Uterus (tissue), 4 donors: ENCODE results near the gene AZU1. TPM values are rescaled to one million over a fixed set of nuclear protein-coding genes. Genes with fewer than 3 reads are reported as not detected.
A peak's percentile ranks its signal among the peaks of the same experiment; 100 is the strongest.

Source experiments
- DNase-seq, 2 donors: peaks; one replicate each; pipeline ENCODE4 v3.0.0-alpha.2; 2019 to 2020
- H3K27ac ChIP-seq, 2 donors: fragments of 200-600 bp; sonication (generic); 1 replicate in 1 of 2; 2 replicates in 1 of 2; pipeline ENCODE4 v1.5.1; 2016 to 2018
- H3K27me3 ChIP-seq, 2 donors: fragments of 200-600 bp; sonication (generic); one replicate each; pipeline ENCODE4 v1.5.1; 2018 to 2019; ENCODE audit warnings: control low read depth in 1 of 2
- H3K36me3 ChIP-seq, 2 donors: fragments of 200-600 bp; sonication (generic); one replicate each; pipeline ENCODE4 v1.5.1; 2019; ENCODE audit warnings: control low read depth in 1 of 2
- H3K4me1 ChIP-seq, 2 donors: fragments of 200-600 bp; sonication (generic); one replicate each; pipeline ENCODE4 v1.5.1; 2018 to 2019; ENCODE audit warnings: control low read depth in 1 of 2
- H3K4me3 ChIP-seq, 2 donors: fragments of 200-600 bp; sonication (generic); 1 replicate in 1 of 2; 2 replicates in 1 of 2; pipeline ENCODE4 v1.5.1; 2018 to 2019; ENCODE audit warnings: mild to moderate bottlenecking in 1 of 2
- H3K9me3 ChIP-seq, 2 donors: fragments of 200-600 bp; sonication (generic); one replicate each; pipeline ENCODE4 v1.5.1; 2019; ENCODE audit warnings: control low read depth in 1 of 2
- CTCF ChIP-seq, 4 experiments: fragments of 200-600 bp in 2 of 4; fragments of 450-650 bp in 2 of 4; sonication (generic) in 2 of 4; IDR thresholded peaks; one replicate each; pipeline ENCODE4 v1.5.1; 2016 to 2019; ENCODE audit warnings: antibody characterized with exemption in 4 of 4, mild to moderate bottlenecking in 2 of 4, moderate library complexity in 1 of 4
- POLR2A ChIP-seq, 2 donors: fragments of 450-650 bp; IDR thresholded peaks; one replicate each; pipeline ENCODE4 v1.6.1; 2016; ENCODE audit warnings: antibody characterized with exemption in 2 of 2, mild to moderate bottlenecking in 1 of 2, moderate library complexity in 1 of 2
- intact Hi-C: fragments of 100-400 bp; cut with DNase I; formaldehyde crosslinking; loops from one replicate; pipeline ENCODE4 v1.15.1; 2023; ENCODE audit warnings: low total_unique reads
- total RNA-seq, 4 donors: library from RNA; depleted of rRNA in 3 of 4; stranded (reverse); fragments of >200 nt in 3 of 4; gene quantifications; one replicate each; pipeline versions ENCODE4 v1.1.0 to v1.2.4, GENCODE V29; 2014 to 2023
- donor health status: DM: yes; HTN: yes; CAD: no.

The AZU1 gene
- total RNA-seq, 4 donors from 2014 or later: 0.85 to 2.6 TPM; not detected in 2

GRCh38 chr19:861141-861755 lies 33.6 kb downstream of the AZU1 start:
- DNase-seq: no peak
- Histone ChIP-seq H3K4me3 (no peak overlapping the region), H3K27ac (no peak overlapping the region), H3K36me3 (no peaks in the 10 kb centered on the region), H3K27me3 (peaks cover 0 to 20% of the 10 kb centered on the region in 2 donors), H3K9me3 (no peaks in the 10 kb centered on the region), H3K4me1 (peaks cover 0 to 17% of the 10 kb centered on the region in 2 donors)
- intact Hi-C loops: loop anchor here (10.0 kb wide), 1 partner anchor 124 kb away; the partner anchor contains the start of gene WDR18
- no peak for TF ChIP-seq CTCF (IDR thresholded peaks at IDR 0.05)
- no peak for TF ChIP-seq POLR2A (IDR thresholded peaks at IDR 0.05)

GRCh38 chr19:861756-862580 lies 34.3 kb downstream of the AZU1 start:
- intact Hi-C loops: loop anchor here (10.0 kb wide), 1 partner anchor 123 kb away; the partner anchor contains the start of gene WDR18
- H3K27ac ChIP-seq: no peak overlapping the region
- peaks cover 0 to 17% of the 10 kb centered on the region in 2 donors for H3K4me1 ChIP-seq
- no peaks in the 10 kb centered on the region for H3K9me3 ChIP-seq
- peaks cover 0 to 20% of the 10 kb centered on the region in 2 donors for H3K27me3 ChIP-seq
- no peak overlapping the region for H3K4me3 ChIP-seq
- DNase-seq: no peak
- no peaks in the 10 kb centered on the region for H3K36me3 ChIP-seq
- TF ChIP-seq CTCF (IDR thresholded peaks at IDR 0.05) (no peak), POLR2A (IDR thresholded peaks at IDR 0.05) (no peak)

- no peak for TF ChIP-seq POLR2A (IDR thresholded peaks at IDR 0.05)
- no peak for TF ChIP-seq CTCF (IDR thresholded peaks at IDR 0.05)
- Histone ChIP-seq H3K27ac (no peak overlapping the region), H3K9me3 (no peaks in the 10 kb centered on the region), H3K27me3 (peaks cover 0 to 20% of the 10 kb centered on the region in 2 donors), H3K4me1 (peaks cover 0 to 17% of the 10 kb centered on the region in 2 donors), H3K36me3 (no peaks in the 10 kb centered on the region), H3K4me3 (no peak overlapping the region)
- DNase-seq: peak; percentile 53 to 62
- intact Hi-C loops: loop anchor here (10.0 kb wide), 1 partner anchor 122 kb away; the partner anchor contains the start of gene WDR18
These were observed 35.1 kb downstream of the AZU1 start for GRCh38 chr19:862581-863314.

- H3K4me3 ChIP-seq: no peak overlapping the region
- DNase-seq: no peak
- H3K27me3 ChIP-seq: peaks cover 0 to 20% of the 10 kb centered on the region in 2 donors
- H3K4me1 ChIP-seq: peaks cover 0 to 17% of the 10 kb centered on the region in 2 donors
- no peaks in the 10 kb centered on the region for H3K36me3 ChIP-seq
- no peaks in the 10 kb centered on the region for H3K9me3 ChIP-seq
- no peak for TF ChIP-seq CTCF (IDR thresholded peaks at IDR 0.05)
- no peak for TF ChIP-seq POLR2A (IDR thresholded peaks at IDR 0.05)
- intact Hi-C loops: loop anchor here (10.0 kb wide), 1 partner anchor 122 kb away; the partner anchor contains the start of gene WDR18
- H3K27ac ChIP-seq: no peak overlapping the region
These were observed 35.6 kb downstream of the AZU1 start for GRCh38 chr19:863315-863620.
